ENCODE results near the gene DNAH17. TPM values are rescaled to one million over a fixed set of nuclear protein-coding genes. Genes with fewer than 3 reads are reported as not detected.

The DNAH17 gene
- total and polyA plus RNA-seq, 2 of the 8 experiments (the other 6 are each of a cell fraction or from before 2014, with no cell fraction given) = 0.14 to 0.67 TPM

DNA sequence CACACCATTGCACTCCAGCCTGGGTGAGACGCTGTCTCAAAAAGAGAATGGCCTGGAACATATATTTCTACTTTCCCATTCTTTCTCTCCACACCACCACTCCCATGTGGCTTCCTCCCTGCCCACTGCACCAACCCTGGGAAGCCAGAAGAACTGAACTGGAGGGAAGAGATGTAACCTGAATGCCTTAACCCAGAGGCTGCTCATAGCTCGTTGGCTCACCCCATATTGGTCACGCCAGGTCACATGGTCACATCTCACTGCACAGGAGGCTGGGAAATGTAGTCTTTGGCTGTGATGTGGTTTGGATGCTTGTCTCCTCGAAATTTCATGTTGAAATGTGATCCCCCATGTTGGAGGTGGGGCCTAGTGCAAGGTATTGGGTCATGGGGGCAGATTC lies 5.9 kb upstream of the DNAH17 start (continued):
- TF ChIP-seq JUN (IDR thresholded peaks at IDR 0.05; ENCODE audit: low read depth, low read length) (no peak), SP1 (IDR thresholded peaks at IDR 0.05; ENCODE audit: low read depth, low read length) (no peak), NANOG (IDR thresholded peaks at IDR 0.05; ENCODE audit: insufficient read depth, low read depth, low read length, poor library complexity, severe bottlenecking) (no peak), SP2 (IDR thresholded peaks at IDR 0.05; ENCODE audit: low read length) (no peak), SP4 (IDR thresholded peaks at IDR 0.05; ENCODE audit: low read length) (no peak), EGR1 (IDR thresholded peaks at IDR 0.05; ENCODE audit: borderline replicate concordance, low read depth, low read length) (no peak), TAF1 (IDR thresholded peaks at IDR 0.05; ENCODE audit: low read depth, low read length) (no peak), JUND (IDR thresholded peaks at IDR 0.05; ENCODE audit: low read length) (no peak), CREB1 (IDR thresholded peaks at IDR 0.05) (peak; percentile 50; the same call in 1 of the 2 replicates), CHD2 (IDR thresholded peaks at IDR 0.05; ENCODE audit: low read length) (no peak)
- TF ChIP-seq, protein P1, sequence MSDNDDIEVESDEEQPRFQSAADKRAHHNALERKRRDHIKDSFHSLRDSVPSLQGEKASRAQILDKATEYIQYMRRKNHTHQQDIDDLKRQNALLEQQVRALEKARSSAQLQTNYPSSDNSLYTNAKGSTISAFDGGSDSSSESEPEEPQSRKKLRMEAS (IDR thresholded peaks at IDR 0.05) = no peak
- TF ChIP-seq, protein P2, sequence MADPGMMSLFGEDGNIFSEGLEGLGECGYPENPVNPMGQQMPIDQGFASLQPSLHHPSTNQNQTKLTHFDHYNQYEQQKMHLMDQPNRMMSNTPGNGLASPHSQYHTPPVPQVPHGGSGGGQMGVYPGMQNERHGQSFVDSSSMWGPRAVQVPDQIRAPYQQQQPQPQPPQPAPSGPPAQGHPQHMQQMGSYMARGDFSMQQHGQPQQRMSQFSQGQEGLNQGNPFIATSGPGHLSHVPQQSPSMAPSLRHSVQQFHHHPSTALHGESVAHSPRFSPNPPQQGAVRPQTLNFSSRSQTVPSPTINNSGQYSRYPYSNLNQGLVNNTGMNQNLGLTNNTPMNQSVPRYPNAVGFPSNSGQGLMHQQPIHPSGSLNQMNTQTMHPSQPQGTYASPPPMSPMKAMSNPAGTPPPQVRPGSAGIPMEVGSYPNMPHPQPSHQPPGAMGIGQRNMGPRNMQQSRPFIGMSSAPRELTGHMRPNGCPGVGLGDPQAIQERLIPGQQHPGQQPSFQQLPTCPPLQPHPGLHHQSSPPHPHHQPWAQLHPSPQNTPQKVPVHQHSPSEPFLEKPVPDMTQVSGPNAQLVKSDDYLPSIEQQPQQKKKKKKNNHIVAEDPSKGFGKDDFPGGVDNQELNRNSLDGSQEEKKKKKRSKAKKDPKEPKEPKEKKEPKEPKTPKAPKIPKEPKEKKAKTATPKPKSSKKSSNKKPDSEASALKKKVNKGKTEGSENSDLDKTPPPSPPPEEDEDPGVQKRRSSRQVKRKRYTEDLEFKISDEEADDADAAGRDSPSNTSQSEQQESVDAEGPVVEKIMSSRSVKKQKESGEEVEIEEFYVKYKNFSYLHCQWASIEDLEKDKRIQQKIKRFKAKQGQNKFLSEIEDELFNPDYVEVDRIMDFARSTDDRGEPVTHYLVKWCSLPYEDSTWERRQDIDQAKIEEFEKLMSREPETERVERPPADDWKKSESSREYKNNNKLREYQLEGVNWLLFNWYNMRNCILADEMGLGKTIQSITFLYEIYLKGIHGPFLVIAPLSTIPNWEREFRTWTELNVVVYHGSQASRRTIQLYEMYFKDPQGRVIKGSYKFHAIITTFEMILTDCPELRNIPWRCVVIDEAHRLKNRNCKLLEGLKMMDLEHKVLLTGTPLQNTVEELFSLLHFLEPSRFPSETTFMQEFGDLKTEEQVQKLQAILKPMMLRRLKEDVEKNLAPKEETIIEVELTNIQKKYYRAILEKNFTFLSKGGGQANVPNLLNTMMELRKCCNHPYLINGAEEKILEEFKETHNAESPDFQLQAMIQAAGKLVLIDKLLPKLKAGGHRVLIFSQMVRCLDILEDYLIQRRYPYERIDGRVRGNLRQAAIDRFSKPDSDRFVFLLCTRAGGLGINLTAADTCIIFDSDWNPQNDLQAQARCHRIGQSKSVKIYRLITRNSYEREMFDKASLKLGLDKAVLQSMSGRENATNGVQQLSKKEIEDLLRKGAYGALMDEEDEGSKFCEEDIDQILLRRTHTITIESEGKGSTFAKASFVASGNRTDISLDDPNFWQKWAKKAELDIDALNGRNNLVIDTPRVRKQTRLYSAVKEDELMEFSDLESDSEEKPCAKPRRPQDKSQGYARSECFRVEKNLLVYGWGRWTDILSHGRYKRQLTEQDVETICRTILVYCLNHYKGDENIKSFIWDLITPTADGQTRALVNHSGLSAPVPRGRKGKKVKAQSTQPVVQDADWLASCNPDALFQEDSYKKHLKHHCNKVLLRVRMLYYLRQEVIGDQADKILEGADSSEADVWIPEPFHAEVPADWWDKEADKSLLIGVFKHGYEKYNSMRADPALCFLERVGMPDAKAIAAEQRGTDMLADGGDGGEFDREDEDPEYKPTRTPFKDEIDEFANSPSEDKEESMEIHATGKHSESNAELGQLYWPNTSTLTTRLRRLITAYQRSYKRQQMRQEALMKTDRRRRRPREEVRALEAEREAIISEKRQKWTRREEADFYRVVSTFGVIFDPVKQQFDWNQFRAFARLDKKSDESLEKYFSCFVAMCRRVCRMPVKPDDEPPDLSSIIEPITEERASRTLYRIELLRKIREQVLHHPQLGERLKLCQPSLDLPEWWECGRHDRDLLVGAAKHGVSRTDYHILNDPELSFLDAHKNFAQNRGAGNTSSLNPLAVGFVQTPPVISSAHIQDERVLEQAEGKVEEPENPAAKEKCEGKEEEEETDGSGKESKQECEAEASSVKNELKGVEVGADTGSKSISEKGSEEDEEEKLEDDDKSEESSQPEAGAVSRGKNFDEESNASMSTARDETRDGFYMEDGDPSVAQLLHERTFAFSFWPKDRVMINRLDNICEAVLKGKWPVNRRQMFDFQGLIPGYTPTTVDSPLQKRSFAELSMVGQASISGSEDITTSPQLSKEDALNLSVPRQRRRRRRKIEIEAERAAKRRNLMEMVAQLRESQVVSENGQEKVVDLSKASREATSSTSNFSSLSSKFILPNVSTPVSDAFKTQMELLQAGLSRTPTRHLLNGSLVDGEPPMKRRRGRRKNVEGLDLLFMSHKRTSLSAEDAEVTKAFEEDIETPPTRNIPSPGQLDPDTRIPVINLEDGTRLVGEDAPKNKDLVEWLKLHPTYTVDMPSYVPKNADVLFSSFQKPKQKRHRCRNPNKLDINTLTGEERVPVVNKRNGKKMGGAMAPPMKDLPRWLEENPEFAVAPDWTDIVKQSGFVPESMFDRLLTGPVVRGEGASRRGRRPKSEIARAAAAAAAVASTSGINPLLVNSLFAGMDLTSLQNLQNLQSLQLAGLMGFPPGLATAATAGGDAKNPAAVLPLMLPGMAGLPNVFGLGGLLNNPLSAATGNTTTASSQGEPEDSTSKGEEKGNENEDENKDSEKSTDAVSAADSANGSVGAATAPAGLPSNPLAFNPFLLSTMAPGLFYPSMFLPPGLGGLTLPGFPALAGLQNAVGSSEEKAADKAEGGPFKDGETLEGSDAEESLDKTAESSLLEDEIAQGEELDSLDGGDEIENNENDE (IDR thresholded peaks at IDR 0.05; ENCODE audit: insufficient replicate concordance, low read length) = no peak
- TF ChIP-seq, protein P3, sequence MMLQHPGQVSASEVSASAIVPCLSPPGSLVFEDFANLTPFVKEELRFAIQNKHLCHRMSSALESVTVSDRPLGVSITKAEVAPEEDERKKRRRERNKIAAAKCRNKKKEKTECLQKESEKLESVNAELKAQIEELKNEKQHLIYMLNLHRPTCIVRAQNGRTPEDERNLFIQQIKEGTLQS (IDR thresholded peaks at IDR 0.05; ENCODE audit: insufficient read depth, low read depth, low read length) = peak; percentile 38; the same call in 1 of the 2 replicates
